Esophagus squamous epithelium (tissue), 4 donors: ENCODE results near the gene VWA5B2.

Source experiments
- POLR2A ChIP-seq, 4 donors: fragments of 450-650 bp; IDR thresholded peaks; one replicate each; pipeline ENCODE4 v1.6.1; 2017; ENCODE audit warnings: antibody characterized with exemption in 4 of 4, mild to moderate bottlenecking in 4 of 4, moderate library complexity in 3 of 4
- TF ChIP-seq, protein P1 (sequence below), 6 experiments: fragments of 450-650 bp in 4 of 6; fragments of 200-600 bp in 2 of 6; sonication (generic) in 2 of 6; IDR thresholded peaks; one replicate each; pipeline ENCODE4 v1.5.1; 2016 to 2019; ENCODE audit warnings: antibody characterized with exemption in 6 of 6, mild to moderate bottlenecking in 4 of 6, moderate library complexity in 4 of 6

DNA sequence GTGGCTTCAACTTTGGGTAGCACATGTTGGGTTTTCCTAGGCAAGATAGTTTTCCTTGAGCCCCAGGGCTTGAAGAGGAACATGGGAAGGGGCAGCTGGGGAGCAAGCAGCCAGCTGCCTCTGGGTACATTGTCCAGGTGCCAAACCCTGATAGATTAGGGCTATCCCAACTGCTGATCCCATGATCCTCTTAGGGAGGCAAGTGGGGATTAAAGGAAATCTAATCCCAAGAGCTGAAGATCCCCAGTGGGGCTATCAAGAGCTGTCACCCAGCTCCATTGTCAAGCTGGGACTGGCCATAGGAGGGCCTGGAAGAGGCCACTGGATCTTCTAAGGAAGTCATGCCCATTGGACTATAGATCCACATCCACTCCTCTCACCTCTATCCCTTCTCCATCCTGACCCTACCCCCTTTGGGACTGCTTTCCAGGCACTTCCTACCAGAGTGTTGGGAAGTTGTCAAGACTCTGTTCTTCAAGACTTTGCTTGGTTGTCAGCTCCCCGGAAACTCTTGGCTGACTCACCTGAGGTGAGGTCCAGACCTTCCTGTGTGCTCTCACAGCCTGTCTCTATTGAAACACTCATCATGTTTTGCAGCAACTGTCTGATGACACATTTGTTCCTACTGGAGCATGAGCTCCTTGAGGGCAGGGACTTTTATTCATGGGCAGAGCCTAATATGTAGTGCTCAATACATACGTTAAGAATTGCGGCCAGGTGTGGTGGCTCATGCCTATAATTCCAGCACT, 26.1 kb downstream of the VWA5B2 start:
- TF ChIP-seq, protein P1, sequence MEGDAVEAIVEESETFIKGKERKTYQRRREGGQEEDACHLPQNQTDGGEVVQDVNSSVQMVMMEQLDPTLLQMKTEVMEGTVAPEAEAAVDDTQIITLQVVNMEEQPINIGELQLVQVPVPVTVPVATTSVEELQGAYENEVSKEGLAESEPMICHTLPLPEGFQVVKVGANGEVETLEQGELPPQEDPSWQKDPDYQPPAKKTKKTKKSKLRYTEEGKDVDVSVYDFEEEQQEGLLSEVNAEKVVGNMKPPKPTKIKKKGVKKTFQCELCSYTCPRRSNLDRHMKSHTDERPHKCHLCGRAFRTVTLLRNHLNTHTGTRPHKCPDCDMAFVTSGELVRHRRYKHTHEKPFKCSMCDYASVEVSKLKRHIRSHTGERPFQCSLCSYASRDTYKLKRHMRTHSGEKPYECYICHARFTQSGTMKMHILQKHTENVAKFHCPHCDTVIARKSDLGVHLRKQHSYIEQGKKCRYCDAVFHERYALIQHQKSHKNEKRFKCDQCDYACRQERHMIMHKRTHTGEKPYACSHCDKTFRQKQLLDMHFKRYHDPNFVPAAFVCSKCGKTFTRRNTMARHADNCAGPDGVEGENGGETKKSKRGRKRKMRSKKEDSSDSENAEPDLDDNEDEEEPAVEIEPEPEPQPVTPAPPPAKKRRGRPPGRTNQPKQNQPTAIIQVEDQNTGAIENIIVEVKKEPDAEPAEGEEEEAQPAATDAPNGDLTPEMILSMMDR (IDR thresholded peaks at IDR 0.05), result no peak
- TF ChIP-seq POLR2A (IDR thresholded peaks at IDR 0.05), result no peak
